ENCODE data around the gene BLM. TPM values are rescaled to one million over a fixed set of nuclear protein-coding genes. Genes with fewer than 3 reads are reported as not detected.

The BLM gene
- total and polyA plus RNA-seq, 2 of the 13 experiments (the other 11 are each of a cell fraction or from before 2014, with no cell fraction given): 5.1 to 11.8 TPM

GRCh38 chr15:90807074-90807785 is 90.1 kb downstream of the BLM start:
- Histone ChIP-seq H3K4me2 (ENCODE audit: low read depth, low read length) (no peak overlapping the region), H3K27me3 (ENCODE audit: control insufficient read depth in 1 of 2, insufficient read depth in 2 of 2, low read length in 2 of 2) (no peaks in the 10 kb centered on the region), H3K4me3 (replicated peaks in 1 of 3; ENCODE audit: insufficient read depth in 1 of 3, low read depth in 2 of 3, low read length in 3 of 3) (no peak overlapping the region), H3K36me3 (replicated peaks in 1 of 2; ENCODE audit: control insufficient read depth in 1 of 2, insufficient read depth in 2 of 2, low read length in 2 of 2) (peaks cover 1 to 30% of the 10 kb centered on the region in 2 experiments; a peak in 3 of 5 replicates), H3K9ac (ENCODE audit: insufficient read depth, low read depth, low read length) (no peak overlapping the region), H3K4me1 (ENCODE audit: insufficient read depth, low read length) (no peaks in the 10 kb centered on the region), H4K20me1 (ENCODE audit: insufficient read depth, low read length) (no peaks in the 10 kb centered on the region), H3K79me2 (ENCODE audit: insufficient read depth, low read length) (no peaks in the 10 kb centered on the region), H3K9me3 (ENCODE audit: low read length) (no peaks in the 10 kb centered on the region), H2AFZ (ENCODE audit: low read length) (no peak overlapping the region), H3K27ac (ENCODE audit: extremely low read length, insufficient read depth, low read length) (no peak overlapping the region)
- FAIRE-seq (no peak), DNase-seq (ENCODE audit: low spot score) (no peak), ATAC-seq (no peak)
- 94% methylated on average over 8 of the region's 8 CpGs for WGBS (ENCODE audit: low lambda C conversion rate)
- intact Hi-C loops (cut with micrococcal nuclease; ENCODE audit: unreplicated experiment): no loop called here
- CTCF ChIA-PET (ENCODE audit: low intra/inter-chr PET ratio, low total read pairs): no interaction called here
- in situ Hi-C loops (cut with HindIII; ENCODE audit: extremely low pct_ligation_motif_present, low pct_unique_long_range_greater_than_20kb): no loop called here
- BruUV-seq (replicated peaks): no TSS peak
- TF ChIP-seq PLSCR1 (CRISPR knock-in tag; IDR thresholded peaks at IDR 0.05; ENCODE audit: borderline replicate concordance) (no peak), ZNF484 (CRISPR knock-in tag; IDR thresholded peaks at IDR 0.05; ENCODE audit: borderline replicate concordance, low read depth) (no peak), ZNF598 (CRISPR knock-in tag; IDR thresholded peaks at IDR 0.05; ENCODE audit: borderline replicate concordance) (no peak), ZNF709 (CRISPR knock-in tag; IDR thresholded peaks at IDR 0.05) (no peak), ZNF646 (CRISPR knock-in tag; IDR thresholded peaks at IDR 0.05) (no peak), RARA (CRISPR knock-in tag; IDR thresholded peaks at IDR 0.05) (no peak)
- POLR2A ChIA-PET: no interaction called here

Data from HepG2 (cell line).